Sigmoid colon (tissue), 3 donors: ENCODE data around the gene RNF186.

Experiments used
- POLR2A ChIP-seq, 2 donors: fragments of 450-650 bp; IDR thresholded peaks; one replicate each; pipeline ENCODE4 v1.6.1; 2016; ENCODE audit warnings: antibody characterized with exemption in 2 of 2, mild to moderate bottlenecking in 2 of 2, moderate library complexity in 2 of 2
- TF ChIP-seq, protein P1 (sequence below), 4 experiments: fragments of 450-650 bp in 3 of 4; fragments of 200-600 bp in 1 of 4; IDR thresholded peaks; one replicate each; pipeline ENCODE4 v1.5.1; 2016 to 2019; ENCODE audit warnings: antibody characterized with exemption in 4 of 4, mild to moderate bottlenecking in 3 of 4, moderate library complexity in 2 of 4

DNA sequence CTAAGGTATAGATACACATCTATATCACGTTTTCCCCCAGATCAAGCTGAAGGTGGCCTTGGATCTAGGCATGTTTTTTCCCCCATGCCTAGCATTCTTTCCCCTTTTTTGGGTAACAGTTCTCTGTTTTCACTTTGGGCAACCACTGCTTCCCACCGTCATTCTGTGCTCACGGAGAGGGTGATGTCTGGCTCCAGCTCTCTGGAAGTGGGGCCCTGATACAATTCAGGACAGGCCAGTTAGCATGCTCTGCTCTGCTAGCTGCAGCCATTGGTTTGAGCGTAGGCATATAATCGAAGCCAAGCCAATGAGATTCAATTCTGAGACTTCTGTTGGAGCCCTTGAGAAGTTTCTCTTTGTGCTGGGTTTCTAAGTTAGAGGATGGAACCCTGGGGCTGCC lies 2.1 kb upstream of the RNF186 start:
- TF ChIP-seq POLR2A (IDR thresholded peaks at IDR 0.05): no peak
- TF ChIP-seq, protein P1, sequence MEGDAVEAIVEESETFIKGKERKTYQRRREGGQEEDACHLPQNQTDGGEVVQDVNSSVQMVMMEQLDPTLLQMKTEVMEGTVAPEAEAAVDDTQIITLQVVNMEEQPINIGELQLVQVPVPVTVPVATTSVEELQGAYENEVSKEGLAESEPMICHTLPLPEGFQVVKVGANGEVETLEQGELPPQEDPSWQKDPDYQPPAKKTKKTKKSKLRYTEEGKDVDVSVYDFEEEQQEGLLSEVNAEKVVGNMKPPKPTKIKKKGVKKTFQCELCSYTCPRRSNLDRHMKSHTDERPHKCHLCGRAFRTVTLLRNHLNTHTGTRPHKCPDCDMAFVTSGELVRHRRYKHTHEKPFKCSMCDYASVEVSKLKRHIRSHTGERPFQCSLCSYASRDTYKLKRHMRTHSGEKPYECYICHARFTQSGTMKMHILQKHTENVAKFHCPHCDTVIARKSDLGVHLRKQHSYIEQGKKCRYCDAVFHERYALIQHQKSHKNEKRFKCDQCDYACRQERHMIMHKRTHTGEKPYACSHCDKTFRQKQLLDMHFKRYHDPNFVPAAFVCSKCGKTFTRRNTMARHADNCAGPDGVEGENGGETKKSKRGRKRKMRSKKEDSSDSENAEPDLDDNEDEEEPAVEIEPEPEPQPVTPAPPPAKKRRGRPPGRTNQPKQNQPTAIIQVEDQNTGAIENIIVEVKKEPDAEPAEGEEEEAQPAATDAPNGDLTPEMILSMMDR (IDR thresholded peaks at IDR 0.05): no peak
